Measurements from ENCODE around the gene SPO11. TPM values are rescaled to one million over a fixed set of nuclear protein-coding genes. Genes with fewer than 3 reads are reported as not detected.

SPO11 gene
- not detected in 2 replicates for total RNA-seq

GRCh38 chr20:57329608-57330221 is at the start of gene SPO11:
Gene SPO11, plus strand, starts transcription at chr20:57329803. Its CDS starts 65 bp downstream, at chr20:57329868.

GRCh38 chr20:57351042-57351783 is 21.6 kb downstream of the SPO11 start, which contains the start of gene RAE1:
Gene RAE1, plus strand, starts transcription at chr20:57351255. Its CDS starts 2,784 bp downstream, at chr20:57354039.

GRCh38 chr20:57390604-57391438 is 61.2 kb downstream of the SPO11 start, which contains the start of gene RBM38:
Gene RBM38, plus strand, starts transcription at chr20:57391396. Its CDS starts 186 bp downstream, at chr20:57391582.

Other genes starting within 250 kb of the SPO11 start
- gene BMP7, start 63.2 kb upstream of the SPO11 start, total RNA-seq, result not detected in 2 replicates
- 34.5 and 36.1 TPM in 2 replicates for gene RAE1, start 21.5 kb downstream of the SPO11 start, total RNA-seq
- 12.3 and 13.5 TPM in 2 replicates for gene RBM38, start 61.6 kb downstream of the SPO11 start, total RNA-seq
- gene CTCFL, start 195.3 kb downstream of the SPO11 start, total RNA-seq, result not detected in 2 replicates
- under 0.01 TPM in 1 of 2 replicates, not detected in the other for gene PCK1, start 231.3 kb downstream of the SPO11 start, total RNA-seq